KBM-7 (cell line): ENCODE data around the gene ITPKC.
A peak's percentile ranks its signal among the peaks of the same experiment; 100 is the strongest.

Experiments used
- DNase-seq: peaks from one replicate; pipeline ENCODE4 v3.0.0-alpha.2; 2015
- in situ Hi-C: fragments of 300-500 bp; cut with MboI; formaldehyde crosslinking; loops from 2 replicates; pipeline ENCODE4 v1.14.3; 2020; ENCODE audit warnings: low sequenced_read_pairs, low pct_unique_long_range_greater_than_20kb, mixed read lengths

The ITPKC gene

GRCh38 chr19:40733149-40733548 lies 16.2 kb downstream of the ITPKC start:
- in situ Hi-C loops = no loop called here
- no peak for DNase-seq

GRCh38 chr19:40735013-40735771 lies 18.3 kb downstream of the ITPKC start:
- in situ Hi-C loops = no loop called here
- no peak for DNase-seq

- in situ Hi-C loops = no loop called here
- no peak for DNase-seq
These were observed 19.7 kb downstream of the ITPKC start for GRCh38 chr19:40736661-40737060.

- DNase-seq = no peak
- in situ Hi-C loops = no loop called here
These were observed 20.3 kb downstream of the ITPKC start for GRCh38 chr19:40737102-40737644.

GRCh38 chr19:40739030-40739839 lies 22.3 kb downstream of the ITPKC start:
- in situ Hi-C loops = no loop called here

GRCh38 chr19:40739871-40740703 lies 23.2 kb downstream of the ITPKC start:
- no peak for DNase-seq
- in situ Hi-C loops = no loop called here

More at GRCh38 chr19:40739030-40739839, 22.3 kb downstream of the ITPKC start:
- DNase-seq = no peak

- no peak for DNase-seq
These were observed 23.8 kb downstream of the ITPKC start for GRCh38 chr19:40740747-40741146.

GRCh38 chr19:40741527-40742390 lies 24.8 kb downstream of the ITPKC start:
- in situ Hi-C loops = no loop called here
- DNase-seq = no peak

More at GRCh38 chr19:40740747-40741146, 23.8 kb downstream of the ITPKC start:
- in situ Hi-C loops = no loop called here

- DNase-seq = no peak
- in situ Hi-C loops = no loop called here
These were observed 25.6 kb downstream of the ITPKC start for GRCh38 chr19:40742477-40742876.

GRCh38 chr19:40742886-40743285 lies 26.0 kb downstream of the ITPKC start:
- in situ Hi-C loops = no loop called here
- no peak for DNase-seq

- DNase-seq = no peak
- in situ Hi-C loops = no loop called here
These were observed 27.0 kb downstream of the ITPKC start for GRCh38 chr19:40743926-40744325.

- no peak for DNase-seq
- in situ Hi-C loops = no loop called here
These were observed 27.9 kb downstream of the ITPKC start for GRCh38 chr19:40744554-40745401.

GRCh38 chr19:40745402-40745780 lies 28.5 kb downstream of the ITPKC start:
- in situ Hi-C loops = no loop called here
- no peak for DNase-seq

GRCh38 chr19:40747536-40747935 lies 30.6 kb downstream of the ITPKC start:
- no peak for DNase-seq
- in situ Hi-C loops = no loop called here

- in situ Hi-C loops = no loop called here
- peak; percentile 100 for DNase-seq
These were observed 33.4 kb downstream of the ITPKC start, which contains the start of gene ACTMAP for GRCh38 chr19:40750058-40750873. ACTMAP (minus strand) TSS chr19:40750477; CDS start chr19:40749803, 674 bp downstream.

- in situ Hi-C loops = no loop called here
- peak; percentile 98 for DNase-seq
These were observed 34.1 kb downstream of the ITPKC start, which contains the start of gene SNRPA for GRCh38 chr19:40750874-40751537. SNRPA (plus strand) TSS chr19:40751203; CDS start chr19:40751409, 206 bp downstream.
